ENCODE measurements around the gene IL22. TPM values are rescaled to one million over a fixed set of nuclear protein-coding genes. Genes with fewer than 3 reads are reported as not detected.

Gene IL22
- total and polyA plus RNA-seq, 2 of the 8 experiments (the other 6 are each of a cell fraction or from before 2014, with no cell fraction given) = not detected

DNA sequence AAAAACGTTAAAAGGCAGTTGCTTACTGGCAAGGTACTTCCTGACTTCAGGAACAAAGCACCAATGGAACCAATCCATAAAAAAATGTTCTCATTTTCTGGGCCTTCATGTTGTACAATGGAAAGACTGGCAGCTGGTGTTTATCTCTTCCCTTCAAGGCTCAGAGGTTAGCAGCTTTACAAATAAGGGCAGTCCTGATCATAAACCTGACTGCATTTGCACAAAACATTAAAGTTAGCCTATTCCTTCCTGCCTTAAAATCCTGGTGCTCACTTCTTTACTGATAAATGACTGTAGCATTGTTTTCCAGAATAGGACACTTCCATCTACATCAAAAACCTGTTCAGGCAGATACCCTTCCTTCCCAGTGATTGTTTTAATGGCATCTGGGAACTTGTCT lies 47.0 kb downstream of the IL22 start (continued):
- TF ChIP-seq RBBP5 (IDR thresholded peaks at IDR 0.05; ENCODE audit: borderline replicate concordance, low read depth, low read length) (no peak), EP300 (IDR thresholded peaks at IDR 0.05; ENCODE audit: borderline replicate concordance in 1 of 2, low read depth in 2 of 2, low read length in 2 of 2) (no peak), POU5F1 (IDR thresholded peaks at IDR 0.05; ENCODE audit: low read depth, low read length) (no peak)
- TF ChIP-seq, protein P1, sequence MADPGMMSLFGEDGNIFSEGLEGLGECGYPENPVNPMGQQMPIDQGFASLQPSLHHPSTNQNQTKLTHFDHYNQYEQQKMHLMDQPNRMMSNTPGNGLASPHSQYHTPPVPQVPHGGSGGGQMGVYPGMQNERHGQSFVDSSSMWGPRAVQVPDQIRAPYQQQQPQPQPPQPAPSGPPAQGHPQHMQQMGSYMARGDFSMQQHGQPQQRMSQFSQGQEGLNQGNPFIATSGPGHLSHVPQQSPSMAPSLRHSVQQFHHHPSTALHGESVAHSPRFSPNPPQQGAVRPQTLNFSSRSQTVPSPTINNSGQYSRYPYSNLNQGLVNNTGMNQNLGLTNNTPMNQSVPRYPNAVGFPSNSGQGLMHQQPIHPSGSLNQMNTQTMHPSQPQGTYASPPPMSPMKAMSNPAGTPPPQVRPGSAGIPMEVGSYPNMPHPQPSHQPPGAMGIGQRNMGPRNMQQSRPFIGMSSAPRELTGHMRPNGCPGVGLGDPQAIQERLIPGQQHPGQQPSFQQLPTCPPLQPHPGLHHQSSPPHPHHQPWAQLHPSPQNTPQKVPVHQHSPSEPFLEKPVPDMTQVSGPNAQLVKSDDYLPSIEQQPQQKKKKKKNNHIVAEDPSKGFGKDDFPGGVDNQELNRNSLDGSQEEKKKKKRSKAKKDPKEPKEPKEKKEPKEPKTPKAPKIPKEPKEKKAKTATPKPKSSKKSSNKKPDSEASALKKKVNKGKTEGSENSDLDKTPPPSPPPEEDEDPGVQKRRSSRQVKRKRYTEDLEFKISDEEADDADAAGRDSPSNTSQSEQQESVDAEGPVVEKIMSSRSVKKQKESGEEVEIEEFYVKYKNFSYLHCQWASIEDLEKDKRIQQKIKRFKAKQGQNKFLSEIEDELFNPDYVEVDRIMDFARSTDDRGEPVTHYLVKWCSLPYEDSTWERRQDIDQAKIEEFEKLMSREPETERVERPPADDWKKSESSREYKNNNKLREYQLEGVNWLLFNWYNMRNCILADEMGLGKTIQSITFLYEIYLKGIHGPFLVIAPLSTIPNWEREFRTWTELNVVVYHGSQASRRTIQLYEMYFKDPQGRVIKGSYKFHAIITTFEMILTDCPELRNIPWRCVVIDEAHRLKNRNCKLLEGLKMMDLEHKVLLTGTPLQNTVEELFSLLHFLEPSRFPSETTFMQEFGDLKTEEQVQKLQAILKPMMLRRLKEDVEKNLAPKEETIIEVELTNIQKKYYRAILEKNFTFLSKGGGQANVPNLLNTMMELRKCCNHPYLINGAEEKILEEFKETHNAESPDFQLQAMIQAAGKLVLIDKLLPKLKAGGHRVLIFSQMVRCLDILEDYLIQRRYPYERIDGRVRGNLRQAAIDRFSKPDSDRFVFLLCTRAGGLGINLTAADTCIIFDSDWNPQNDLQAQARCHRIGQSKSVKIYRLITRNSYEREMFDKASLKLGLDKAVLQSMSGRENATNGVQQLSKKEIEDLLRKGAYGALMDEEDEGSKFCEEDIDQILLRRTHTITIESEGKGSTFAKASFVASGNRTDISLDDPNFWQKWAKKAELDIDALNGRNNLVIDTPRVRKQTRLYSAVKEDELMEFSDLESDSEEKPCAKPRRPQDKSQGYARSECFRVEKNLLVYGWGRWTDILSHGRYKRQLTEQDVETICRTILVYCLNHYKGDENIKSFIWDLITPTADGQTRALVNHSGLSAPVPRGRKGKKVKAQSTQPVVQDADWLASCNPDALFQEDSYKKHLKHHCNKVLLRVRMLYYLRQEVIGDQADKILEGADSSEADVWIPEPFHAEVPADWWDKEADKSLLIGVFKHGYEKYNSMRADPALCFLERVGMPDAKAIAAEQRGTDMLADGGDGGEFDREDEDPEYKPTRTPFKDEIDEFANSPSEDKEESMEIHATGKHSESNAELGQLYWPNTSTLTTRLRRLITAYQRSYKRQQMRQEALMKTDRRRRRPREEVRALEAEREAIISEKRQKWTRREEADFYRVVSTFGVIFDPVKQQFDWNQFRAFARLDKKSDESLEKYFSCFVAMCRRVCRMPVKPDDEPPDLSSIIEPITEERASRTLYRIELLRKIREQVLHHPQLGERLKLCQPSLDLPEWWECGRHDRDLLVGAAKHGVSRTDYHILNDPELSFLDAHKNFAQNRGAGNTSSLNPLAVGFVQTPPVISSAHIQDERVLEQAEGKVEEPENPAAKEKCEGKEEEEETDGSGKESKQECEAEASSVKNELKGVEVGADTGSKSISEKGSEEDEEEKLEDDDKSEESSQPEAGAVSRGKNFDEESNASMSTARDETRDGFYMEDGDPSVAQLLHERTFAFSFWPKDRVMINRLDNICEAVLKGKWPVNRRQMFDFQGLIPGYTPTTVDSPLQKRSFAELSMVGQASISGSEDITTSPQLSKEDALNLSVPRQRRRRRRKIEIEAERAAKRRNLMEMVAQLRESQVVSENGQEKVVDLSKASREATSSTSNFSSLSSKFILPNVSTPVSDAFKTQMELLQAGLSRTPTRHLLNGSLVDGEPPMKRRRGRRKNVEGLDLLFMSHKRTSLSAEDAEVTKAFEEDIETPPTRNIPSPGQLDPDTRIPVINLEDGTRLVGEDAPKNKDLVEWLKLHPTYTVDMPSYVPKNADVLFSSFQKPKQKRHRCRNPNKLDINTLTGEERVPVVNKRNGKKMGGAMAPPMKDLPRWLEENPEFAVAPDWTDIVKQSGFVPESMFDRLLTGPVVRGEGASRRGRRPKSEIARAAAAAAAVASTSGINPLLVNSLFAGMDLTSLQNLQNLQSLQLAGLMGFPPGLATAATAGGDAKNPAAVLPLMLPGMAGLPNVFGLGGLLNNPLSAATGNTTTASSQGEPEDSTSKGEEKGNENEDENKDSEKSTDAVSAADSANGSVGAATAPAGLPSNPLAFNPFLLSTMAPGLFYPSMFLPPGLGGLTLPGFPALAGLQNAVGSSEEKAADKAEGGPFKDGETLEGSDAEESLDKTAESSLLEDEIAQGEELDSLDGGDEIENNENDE (IDR thresholded peaks at IDR 0.05; ENCODE audit: insufficient replicate concordance, low read length) = no peak
